ENCODE data around the gene SLC26A11. TPM values are rescaled to one million over a fixed set of nuclear protein-coding genes. Genes with fewer than 3 reads are reported as not detected.
A peak's percentile ranks its signal among the peaks of the same experiment; 100 is the strongest.
"Not testable (repeated sequence)": the region's sequence is repeated elsewhere in the genome, so short reads cannot be mapped to it uniquely, and the experiment has no call there.

Gene SLC26A11
- polyA plus RNA-seq, 1 donor = 27.2 TPM

- DNase-seq = no peak
These were observed 23.6 kb downstream of the SLC26A11 start for GRCh38 chr17:80243526-80244433.

GRCh38 chr17:80244448-80244847 lies 24.2 kb downstream of the SLC26A11 start:
- not testable (repeated sequence) for DNase-seq

- no peak for DNase-seq
These were observed 24.8 kb downstream of the SLC26A11 start for GRCh38 chr17:80244871-80245509.

DNA sequence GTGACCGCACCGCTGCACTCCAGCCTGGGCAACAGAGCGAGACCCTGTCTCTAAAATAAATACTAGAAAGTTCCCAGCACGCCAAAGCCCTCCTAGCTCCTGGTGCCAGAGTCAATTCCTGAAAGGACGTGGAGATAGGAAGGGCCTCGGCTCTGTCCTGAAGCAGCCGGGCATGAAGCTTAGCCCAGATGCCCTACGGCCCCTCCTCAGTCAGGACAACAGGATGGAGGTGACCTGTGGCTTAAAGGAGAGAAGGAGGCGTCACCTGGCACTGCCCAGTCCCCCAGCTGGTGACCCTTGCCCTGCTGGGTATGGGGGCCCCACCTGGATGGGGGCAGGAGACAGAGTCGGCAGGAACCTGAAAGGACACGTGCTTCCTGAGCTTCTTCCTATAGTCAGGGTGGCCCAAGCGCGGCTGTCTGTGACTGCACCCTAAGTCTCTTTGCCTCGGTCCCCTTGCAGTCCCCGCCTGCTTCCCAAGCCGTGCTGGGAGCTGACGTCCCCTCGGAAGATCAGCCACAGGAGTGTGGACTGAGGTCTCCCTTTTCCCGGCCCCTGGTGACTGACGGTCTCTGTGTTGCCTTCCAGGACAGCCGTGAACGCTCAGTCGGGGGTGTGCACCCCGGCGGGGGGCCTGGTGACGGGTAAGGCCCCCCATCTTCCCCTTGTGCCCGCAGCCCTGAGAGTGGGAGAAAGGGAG lies 25.5 kb downstream of the SLC26A11 start:
- no peak for DNase-seq

- no peak for DNase-seq
These were observed 26.0 kb downstream of the SLC26A11 start for GRCh38 chr17:80246266-80246681.

DNA sequence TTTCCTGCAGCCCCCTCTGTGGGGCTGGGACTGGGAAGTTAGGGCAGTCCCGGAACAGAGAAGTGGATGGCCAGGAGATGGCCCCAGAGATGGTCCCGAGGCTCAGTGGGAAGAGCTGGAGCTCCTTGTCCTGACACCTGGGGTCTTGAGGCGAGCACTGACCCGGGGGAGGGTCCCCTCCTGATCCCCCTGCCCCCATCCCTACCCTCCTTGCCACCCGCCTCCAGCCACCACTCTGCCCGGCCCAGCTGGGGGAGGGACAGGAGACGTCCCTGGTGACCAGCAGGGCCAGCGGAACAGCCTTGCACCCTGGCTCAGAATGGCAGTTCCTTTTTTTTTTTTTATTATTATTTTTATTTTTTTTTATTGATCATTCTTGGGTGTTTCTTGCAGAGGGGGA lies 26.5 kb downstream of the SLC26A11 start:
- no peak for DNase-seq

GRCh38 chr17:80247561-80247960 lies 27.3 kb downstream of the SLC26A11 start:
- no peak for DNase-seq

DNA sequence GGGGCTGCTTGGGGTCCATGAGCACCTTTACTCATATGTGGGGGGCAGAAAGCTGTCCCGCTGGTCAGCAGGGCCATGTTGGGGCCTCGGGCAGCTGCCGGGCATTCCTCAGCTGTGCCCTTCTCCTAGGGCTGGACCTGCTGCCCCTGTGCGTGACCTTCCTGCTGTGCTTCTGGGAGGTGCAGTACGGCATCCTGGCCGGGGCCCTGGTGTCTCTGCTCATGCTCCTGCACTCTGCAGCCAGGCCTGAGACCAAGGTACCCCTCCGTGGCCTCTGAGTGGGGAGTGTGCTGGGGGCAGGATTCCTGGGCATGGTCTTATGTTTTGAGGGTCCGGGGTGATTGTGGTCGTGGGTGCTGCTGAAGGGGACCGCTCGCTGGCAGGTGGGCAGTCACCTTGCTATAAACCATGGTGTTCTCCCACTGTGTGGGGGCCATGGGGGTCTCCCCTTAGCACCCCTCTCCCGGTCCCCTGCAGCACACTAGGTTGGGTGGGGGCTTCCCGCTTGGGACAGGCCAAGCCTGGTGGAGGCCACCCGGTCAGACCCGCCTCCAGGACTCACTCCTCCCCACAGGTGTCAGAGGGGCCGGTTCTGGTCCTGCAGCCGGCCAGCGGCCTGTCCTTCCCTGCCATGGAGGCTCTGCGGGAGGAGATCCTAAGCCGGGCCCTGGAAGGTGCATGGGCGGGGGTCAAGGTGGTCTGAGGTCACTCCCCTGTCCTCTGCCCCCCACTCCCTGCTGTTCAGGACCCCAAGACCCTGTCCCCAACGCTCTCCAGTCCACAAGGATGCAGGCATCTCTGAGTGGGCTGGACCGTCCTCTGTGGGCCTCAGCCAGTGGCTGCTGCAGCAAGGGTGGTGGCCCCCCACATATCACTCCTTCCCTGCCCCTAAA lies 28.0 kb downstream of the SLC26A11 start:
- DNase-seq = no peak

GRCh38 chr17:80248894-80249710 lies 28.9 kb downstream of the SLC26A11 start:
- no peak for DNase-seq

DNA sequence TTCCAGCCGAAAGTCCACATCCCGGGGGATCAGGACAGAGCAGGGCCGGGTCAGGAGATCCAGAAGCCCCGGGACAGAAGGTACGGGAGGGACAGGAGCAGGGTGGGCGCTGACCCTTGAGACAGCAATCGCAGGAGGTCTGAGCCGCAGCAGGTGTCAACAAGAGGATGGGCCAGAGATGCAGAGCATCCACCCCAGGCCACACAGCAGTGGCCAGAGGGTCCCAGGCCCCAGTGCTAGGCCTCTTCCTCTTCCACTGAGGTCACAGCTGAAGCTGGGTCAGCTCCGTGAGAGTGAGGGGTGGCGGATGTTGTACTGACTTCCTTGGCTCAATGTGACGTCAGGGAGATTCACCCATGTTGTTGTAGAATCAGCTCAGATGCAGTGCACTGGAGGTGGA lies 31.7 kb downstream of the SLC26A11 start:
- no peak for DNase-seq

DNA sequence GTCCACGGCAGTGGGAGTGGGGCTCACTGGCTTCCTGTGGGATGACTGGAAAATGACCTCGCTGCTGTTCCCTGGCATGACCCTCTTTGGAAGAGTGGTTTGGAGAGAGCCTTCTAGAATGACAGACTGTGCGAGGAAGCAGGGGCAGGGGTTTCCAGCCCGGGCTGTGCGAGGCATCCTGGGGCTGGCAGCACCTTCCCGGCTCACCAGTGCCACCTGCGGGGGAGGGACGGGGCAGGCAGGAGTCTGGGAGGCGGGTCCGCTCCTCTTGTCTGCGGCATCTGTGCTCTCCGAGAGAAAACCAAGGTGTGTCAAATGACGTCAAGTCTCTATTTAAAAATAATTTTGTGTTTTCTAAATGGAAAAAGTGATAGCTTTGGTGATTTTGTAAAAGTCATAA lies 32.6 kb downstream of the SLC26A11 start:
- peak; percentile 55 for DNase-seq

DNA sequence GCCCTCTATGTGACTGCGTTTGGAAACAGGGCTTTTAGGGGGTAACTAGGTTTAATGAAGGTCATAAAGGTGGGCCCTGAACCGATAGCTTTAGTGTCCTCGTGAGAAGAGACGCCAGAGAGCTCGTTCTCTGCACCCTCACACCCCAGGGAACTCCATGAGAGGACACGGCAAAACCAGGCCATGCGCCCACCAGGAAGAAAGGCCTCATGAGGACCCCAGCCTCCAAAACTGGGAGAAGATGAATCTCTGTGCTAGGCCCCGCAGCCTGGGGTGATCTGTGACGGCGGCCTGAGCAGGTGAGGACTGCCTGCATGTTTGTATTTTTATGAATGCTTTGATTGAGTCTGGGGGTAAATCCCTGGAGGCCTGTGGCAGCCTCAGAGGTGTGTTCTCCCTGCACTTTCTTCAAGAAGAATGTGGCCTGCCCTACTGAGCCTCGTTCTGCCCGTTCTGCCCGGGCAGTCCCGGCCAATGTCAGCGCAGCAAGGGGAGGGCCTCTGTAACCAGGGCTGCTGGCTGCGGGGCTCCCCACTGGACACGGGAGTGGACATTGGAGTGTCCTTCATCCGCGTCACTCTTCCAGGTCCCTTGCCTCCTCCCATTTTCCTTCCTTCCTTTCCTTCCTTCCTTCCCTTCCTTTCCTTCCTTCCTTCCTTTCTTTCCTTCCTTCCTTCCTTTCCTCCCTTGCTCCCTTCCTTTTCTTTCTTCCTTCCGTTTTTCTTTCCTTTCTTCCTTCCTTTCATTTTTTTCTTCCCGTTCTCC lies 33.6 kb downstream of the SLC26A11 start:
- DNase-seq = peak; percentile 27

- peak; percentile 64 for DNase-seq
These were observed 34.4 kb downstream of the SLC26A11 start for GRCh38 chr17:80254396-80255251.

DNA sequence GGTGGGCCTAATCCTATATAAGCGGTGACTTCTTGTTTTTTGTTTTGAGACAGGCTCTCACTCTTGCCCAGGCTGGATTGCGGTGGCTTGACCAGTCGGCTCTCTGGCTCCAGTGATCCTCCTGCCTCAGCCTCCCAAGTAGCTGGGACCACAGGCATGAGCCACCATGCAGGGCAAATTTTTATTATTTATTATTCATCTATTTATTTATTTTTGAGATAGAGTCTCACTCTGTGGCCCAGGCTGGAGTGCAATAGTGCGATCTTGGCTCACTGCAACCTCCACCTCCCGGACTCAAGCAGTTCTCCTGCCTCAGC lies 35.8 kb downstream of the SLC26A11 start:
- DNase-seq = no peak

- no peak for DNase-seq
These were observed 37.5 kb downstream of the SLC26A11 start for GRCh38 chr17:80257716-80258213.

DNA sequence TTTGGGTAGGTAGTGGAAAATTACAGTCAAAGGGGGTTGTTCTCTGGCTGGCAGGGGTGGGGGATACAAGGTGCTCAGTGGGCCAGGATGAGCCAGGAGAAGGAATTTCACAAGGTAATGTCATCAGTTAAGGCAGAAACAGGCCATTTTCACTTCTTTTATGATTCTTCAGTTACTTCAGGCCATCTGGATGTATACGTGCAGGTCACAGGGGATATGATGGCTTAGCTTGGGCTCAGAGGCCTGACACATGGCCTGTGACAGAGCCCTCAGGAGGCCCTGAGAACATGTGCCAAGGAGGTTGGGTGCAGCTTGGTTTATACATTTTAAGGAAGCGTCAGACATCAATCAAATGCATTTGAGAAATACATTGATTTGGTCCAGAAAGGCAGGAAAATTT lies 38.1 kb downstream of the SLC26A11 start:
- not testable (repeated sequence) for DNase-seq

GRCh38 chr17:80259457-80260068 lies 39.3 kb downstream of the SLC26A11 start:
- DNase-seq = no peak

DNA sequence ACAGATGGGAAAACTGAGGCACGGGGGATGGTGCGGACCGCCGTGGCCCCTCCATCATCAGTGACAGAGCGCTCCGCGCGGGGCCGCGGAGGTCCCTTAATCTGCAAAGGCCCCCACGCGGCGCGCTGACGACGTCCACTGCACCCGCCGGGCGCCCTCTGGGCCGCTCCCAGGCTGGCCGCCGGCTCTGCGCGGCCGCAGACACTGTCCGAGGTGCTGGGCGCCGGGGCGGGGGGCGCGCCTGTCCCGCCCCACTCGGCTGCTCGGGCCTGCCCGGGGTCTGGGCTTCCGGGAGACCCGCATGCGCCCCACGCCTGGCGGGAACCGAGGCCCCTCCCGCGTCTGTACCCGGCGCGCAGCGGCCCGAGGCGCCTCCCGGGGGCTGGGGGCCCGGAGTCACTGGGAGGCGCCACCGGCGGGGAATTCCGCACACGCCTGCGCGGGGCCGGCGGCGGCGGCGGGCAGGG lies 39.9 kb downstream of the SLC26A11 start:
- peak; percentile 68 for DNase-seq

- DNase-seq = peak; percentile 35
These were observed 40.5 kb downstream of the SLC26A11 start, which contains the start of gene RNF213 for GRCh38 chr17:80260791-80261158. RNF213 (plus strand) TSS chr17:80260852; CDS start chr17:80263682, 2,830 bp downstream.

Measured in left kidney (tissue), 2 donors.